ENCODE results near the gene PICK1. TPM values are rescaled to one million over a fixed set of nuclear protein-coding genes. Genes with fewer than 3 reads are reported as not detected.
A peak's percentile ranks its signal among the peaks of the same experiment; 100 is the strongest.
"Not testable (repeated sequence)": the region's sequence is repeated elsewhere in the genome, so short reads cannot be mapped to it uniquely, and the experiment has no call there.

The PICK1 gene
- total RNA-seq, 2 donors from 2014 or later: 15.2 to 23.2 TPM

DNA sequence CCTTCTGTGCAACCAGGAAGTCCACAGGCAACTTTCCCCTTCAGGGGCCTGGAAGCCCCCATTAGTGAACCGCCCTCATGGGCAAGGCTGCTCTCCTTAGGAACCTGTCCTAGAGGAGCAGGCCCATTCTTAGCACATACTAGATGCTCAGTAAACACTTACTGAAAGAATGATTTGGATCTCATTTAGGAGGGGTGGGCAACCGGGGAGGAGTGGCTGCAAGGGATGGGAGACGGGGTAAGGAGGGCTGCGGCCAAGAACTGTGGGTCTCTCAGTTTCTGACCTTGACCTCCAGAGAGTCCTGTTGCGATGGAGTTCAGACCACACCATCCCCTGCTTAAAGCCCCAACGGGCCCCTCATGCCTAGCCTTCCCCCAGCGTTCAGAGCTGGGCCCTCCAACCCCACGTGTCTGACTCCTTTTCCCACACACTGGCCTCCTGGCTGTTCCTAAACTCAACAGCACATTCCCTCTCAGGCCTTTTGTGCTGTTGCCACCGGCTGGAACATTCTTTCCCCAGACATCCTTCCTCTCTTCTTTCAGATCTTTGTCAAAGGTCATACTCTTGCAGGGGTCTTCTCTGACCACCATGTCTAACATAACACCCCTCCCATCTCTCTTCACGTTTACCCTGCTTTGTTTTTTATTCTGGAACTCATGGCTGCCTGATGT is 20.7 kb upstream of the PICK1 start:
- no peaks in the 10 kb centered on the region for H3K4me1 Mint-ChIP-seq
- no peak overlapping the region for H3K27ac Mint-ChIP-seq
- H3K36me3 Mint-ChIP-seq (ENCODE audit: low read depth): no peaks in the 10 kb centered on the region

DNA sequence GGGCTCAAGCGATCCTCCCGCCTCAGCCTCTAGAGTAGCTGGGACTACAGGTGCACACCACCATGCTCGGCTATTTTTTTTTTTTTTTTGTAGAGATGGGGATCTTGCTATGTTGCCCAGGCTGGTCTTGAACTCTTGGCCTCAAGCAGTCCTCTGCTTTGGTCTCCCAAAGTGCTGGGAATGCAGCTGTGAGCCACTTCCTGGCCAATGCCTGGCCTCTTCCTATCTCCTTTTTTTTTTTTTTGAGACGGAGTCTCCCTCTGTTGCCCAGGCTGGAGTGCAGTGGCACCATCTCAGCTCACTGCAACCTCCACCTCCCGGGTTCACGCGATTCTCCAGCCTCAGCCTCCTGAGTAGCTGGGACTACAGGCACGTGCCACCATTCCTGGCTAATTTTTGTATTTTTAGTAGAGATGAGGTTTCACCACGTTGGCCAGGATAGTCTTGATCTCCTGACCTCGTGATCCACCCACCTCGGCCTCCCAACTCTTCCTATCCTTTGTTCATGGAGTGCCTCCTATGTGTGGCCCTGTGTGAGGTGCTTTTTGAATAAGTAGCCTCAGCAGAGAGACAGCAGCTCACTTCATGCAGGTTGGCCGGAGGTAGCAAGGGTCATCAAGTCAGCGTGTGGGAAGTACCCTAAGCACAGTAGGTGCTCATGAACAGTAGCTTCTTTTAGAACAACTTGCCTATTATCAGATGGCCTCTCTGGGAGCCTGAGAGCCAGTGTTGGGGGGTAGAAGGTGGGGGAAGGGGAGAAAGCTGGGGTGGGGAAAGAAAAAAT is 19.6 kb upstream of the PICK1 start:
- H3K4me1 Mint-ChIP-seq; ATAC-seq (replicated peaks); H3K27me3 Mint-ChIP-seq; H3K9me3 Mint-ChIP-seq; H3K36me3 Mint-ChIP-seq (ENCODE audit: low read depth); H3K4me3 Mint-ChIP-seq; H3K27ac Mint-ChIP-seq: not testable (repeated sequence)

More for the DNA sequence above, 20.7 kb upstream of the PICK1 start:
- H3K9me3 Mint-ChIP-seq: no peaks in the 10 kb centered on the region
- H3K4me3 Mint-ChIP-seq: no peak overlapping the region
- ATAC-seq (replicated peaks): no peak
- H3K27me3 Mint-ChIP-seq: no peaks in the 10 kb centered on the region

DNA sequence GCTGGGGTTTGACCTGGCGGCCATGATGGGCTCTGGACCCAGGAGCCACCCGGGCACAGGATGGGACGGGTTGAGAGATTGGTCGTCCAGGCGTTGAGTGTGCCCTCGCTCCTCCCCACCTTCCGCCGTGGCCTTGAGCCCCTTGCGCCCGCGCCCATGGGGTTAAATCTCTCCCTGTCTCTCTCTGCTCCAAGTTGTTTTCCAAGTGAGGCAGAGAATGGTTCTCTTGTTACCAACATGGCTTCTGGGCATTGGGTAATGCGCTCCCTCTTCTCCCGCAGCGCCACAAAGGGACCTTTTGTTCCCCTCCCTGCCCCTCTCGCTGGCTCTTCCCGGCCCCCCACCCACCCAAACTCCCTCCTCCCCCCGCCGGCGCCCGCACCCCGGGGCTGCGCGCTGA is 18.8 kb upstream of the PICK1 start:
- H3K4me1 Mint-ChIP-seq: no peaks in the 10 kb centered on the region
- H3K27me3 Mint-ChIP-seq: no peaks in the 10 kb centered on the region
- no peaks in the 10 kb centered on the region for H3K36me3 Mint-ChIP-seq (ENCODE audit: low read depth)
- no peaks in the 10 kb centered on the region for H3K9me3 Mint-ChIP-seq
- no peak for ATAC-seq (replicated peaks)
- no peak overlapping the region for H3K27ac Mint-ChIP-seq
- H3K4me3 Mint-ChIP-seq: no peak overlapping the region

DNA sequence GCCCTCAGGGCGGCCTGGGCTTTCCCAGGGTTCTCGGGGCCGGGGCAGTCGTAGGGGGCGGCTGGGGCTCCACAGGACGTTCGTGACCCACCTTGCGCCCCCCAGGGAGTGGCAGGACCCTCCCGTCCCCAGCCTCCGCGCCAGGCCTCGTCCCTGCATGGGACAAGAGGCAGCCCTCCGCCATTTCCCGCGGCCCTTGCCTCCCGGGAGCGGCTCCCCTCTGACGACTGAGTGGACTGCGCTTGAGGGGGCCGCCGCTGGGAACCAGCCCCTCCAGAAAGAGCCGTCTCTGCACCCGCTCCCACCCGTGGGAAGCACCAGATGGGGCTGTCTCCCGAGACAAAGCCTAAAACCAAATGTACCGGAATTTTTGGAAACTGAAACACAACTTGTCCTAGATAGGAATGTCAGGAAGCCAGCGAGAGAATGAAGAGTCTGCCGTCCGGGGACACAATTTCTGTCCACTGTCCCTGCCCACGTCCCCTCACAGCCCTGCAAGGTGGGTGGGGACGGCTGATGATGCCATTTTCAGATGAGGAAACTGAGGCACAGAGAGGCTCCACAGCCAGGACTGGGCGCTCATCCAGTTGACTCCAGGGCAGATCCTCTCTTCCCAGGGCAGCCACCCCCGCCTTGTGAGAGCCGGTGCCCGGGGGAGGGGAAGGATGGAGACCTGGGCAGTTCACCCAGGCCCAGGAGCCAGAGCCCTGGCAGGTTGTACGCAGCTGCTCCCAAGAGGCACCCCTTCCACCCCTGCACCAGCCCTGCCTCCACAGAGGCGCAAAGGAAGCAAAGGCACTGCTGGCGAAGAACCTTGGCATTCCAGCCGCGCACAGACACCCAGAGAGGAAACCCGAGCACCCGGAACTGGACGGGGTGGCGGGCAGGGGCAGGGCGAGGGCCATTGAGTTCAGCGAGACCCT is 18.1 kb upstream of the PICK1 start:
- Mint-ChIP-seq H3K9me3 (no peaks in the 10 kb centered on the region), H3K27me3 (no peaks in the 10 kb centered on the region)

DNA sequence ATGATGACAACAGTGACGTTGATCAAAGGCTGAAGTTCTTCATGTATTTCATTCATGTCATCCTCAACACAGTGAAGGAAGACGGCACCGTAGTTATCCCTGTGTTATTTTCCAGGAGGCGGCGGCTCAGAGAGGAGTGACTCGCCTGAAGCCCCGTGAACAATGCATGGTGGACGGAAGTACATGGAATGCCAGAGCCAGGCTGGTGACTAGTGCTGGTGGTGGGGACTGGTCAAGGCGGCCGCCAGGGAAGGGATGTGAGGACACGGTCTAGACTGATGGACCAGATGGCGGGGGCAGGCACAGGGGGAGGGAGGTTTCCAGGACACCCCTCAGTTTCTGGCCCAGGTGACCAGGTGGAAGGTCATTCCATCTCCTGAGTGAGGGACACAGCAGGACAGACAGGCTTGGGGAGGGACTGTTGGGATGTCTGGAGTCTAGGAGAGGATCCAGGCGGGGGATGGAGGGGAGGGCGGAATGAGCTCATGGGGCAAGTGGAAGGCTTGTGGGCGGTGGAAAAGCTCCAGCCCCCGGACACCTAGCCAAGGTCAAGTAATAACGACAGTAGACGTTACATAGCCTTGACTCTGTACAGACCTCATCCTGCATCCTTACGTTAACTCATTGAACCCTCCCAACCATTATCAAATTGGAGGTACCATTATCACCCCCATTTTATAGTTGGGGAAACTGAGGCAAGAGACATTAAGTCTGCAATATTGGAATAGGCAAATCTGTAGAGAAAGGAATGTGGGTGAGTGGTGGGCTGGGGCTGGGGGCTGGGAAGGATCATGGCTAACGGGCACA is 16.0 kb upstream of the PICK1 start:
- H3K36me3 Mint-ChIP-seq (ENCODE audit: low read depth): no peaks in the 10 kb centered on the region
- peaks cover 3% of the 10 kb centered on the region for H3K27me3 Mint-ChIP-seq
- H3K9me3 Mint-ChIP-seq: no peaks in the 10 kb centered on the region
- no peak for ATAC-seq (replicated peaks)
- H3K4me1 Mint-ChIP-seq: no peaks in the 10 kb centered on the region
- no peak overlapping the region for H3K27ac Mint-ChIP-seq
- no peak overlapping the region for H3K4me3 Mint-ChIP-seq

More for the DNA sequence above, 18.1 kb upstream of the PICK1 start:
- H3K4me3 Mint-ChIP-seq: no peak overlapping the region
- no peaks in the 10 kb centered on the region for H3K4me1 Mint-ChIP-seq
- no peaks in the 10 kb centered on the region for H3K36me3 Mint-ChIP-seq (ENCODE audit: low read depth)
- no peak for ATAC-seq (replicated peaks)
- no peak overlapping the region for H3K27ac Mint-ChIP-seq

DNA sequence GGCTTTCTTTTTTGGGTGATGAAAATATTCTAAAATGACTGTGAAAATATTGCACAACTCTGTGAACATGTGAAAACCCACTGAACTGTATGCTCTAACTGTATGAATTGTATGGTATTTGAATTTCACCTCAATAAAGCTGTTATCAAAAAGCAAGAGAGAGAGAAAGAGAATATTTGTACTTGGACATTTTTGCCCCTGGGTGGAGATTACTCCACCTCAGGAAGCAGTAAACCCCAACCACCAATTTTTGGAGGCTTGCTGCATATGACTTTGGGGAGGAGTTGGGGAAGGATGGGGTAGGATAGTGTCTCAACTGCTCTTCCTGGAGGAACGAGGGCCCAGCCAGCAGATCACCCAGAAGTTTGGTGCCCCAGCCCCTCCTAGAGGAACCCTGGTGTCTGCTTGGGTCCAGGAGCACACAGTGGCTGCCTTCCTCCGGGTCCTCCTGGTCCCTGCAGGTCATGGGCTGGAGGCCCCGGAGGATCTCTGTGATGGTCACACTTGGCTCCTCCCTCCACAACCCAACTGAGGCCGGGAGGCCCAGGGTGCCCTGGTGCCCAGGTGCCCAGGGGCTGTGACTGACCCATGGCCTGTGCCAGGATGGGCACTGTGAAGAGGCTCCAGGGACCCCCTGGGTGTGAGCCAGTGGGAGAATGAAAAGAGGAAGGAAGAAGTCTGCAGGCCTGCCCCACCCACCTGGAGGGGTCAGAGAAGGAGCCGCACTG is 15.3 kb upstream of the PICK1 start:
- Mint-ChIP-seq H3K9me3 (no peaks in the 10 kb centered on the region), H3K4me1 (no peaks in the 10 kb centered on the region), H3K4me3 (no peak overlapping the region), H3K27me3 (peaks cover 3% of the 10 kb centered on the region), H3K36me3 (ENCODE audit: low read depth) (no peaks in the 10 kb centered on the region), H3K27ac (peak overlapping the region; percentile 18)
- no peak for ATAC-seq (replicated peaks)

DNA sequence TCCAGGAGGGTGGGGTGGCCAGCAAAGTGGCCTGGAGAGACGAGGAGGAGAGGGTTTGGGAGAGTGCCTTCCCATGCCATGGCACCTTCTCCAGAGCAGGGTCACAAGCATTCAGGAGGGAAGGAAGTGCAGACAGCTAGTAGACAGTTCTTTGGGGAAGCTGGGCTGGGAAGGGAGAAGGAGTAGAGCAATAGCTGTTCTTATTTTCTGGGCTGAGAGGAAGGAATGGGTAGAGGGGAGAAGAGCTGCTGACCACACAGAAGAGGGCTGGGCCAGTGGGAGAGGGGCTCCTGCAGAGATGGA is 14.8 kb upstream of the PICK1 start:
- no peak for ATAC-seq (replicated peaks)
- no peaks in the 10 kb centered on the region for H3K9me3 Mint-ChIP-seq
- no peaks in the 10 kb centered on the region for H3K4me1 Mint-ChIP-seq
- H3K36me3 Mint-ChIP-seq (ENCODE audit: low read depth): no peaks in the 10 kb centered on the region
- peak overlapping the region; percentile 18 for H3K27ac Mint-ChIP-seq
- H3K4me3 Mint-ChIP-seq: no peak overlapping the region
- peaks cover 3% of the 10 kb centered on the region for H3K27me3 Mint-ChIP-seq

DNA sequence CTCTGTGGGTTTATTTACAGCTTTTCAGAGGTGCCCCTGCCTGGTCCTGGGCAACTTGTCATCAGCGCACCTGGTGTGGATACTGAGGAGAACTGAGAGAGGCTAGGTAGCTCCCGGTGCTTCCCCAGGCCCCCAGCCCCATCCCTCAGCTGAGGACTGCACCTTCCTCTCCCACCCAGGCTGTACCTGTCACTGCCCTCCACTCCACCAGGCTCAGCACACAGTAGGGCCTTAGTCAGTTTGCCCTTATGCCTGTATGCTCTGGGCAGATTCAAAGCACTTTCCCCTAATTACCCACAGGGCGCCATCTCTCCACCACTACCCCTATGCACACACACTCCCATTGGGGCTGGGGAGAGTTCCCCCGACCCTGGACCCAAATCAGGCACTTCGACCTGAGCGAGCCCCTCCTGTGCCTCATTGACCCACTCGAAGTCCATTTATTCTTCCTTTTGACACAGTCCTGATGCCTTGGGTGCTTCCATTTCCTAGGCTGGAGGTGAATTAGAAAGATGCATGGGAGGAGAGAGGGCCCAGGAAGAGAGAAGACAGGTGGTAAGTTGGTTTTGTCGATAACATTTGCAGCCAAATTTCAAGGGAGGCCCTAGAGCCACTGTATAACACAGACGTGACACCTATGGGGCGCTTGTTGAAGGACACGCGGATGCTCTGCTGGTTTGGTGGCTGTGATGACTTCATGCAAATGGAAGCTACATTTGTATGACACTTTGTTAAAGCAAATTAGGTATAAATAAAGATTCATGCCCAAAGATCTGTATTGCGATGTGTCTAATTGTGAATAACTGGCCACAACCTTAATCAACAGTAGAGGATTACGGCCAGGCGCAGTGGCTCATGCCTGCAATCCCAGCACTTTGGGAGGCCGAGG is 13.8 kb upstream of the PICK1 start:
- H3K36me3 Mint-ChIP-seq (ENCODE audit: low read depth): no peaks in the 10 kb centered on the region
- H3K27me3 Mint-ChIP-seq: peaks cover 3% of the 10 kb centered on the region
- no peak overlapping the region for H3K27ac Mint-ChIP-seq
- H3K4me1 Mint-ChIP-seq: no peaks in the 10 kb centered on the region
- no peak for ATAC-seq (replicated peaks)
- H3K4me3 Mint-ChIP-seq: no peak overlapping the region
- H3K9me3 Mint-ChIP-seq: no peaks in the 10 kb centered on the region

DNA sequence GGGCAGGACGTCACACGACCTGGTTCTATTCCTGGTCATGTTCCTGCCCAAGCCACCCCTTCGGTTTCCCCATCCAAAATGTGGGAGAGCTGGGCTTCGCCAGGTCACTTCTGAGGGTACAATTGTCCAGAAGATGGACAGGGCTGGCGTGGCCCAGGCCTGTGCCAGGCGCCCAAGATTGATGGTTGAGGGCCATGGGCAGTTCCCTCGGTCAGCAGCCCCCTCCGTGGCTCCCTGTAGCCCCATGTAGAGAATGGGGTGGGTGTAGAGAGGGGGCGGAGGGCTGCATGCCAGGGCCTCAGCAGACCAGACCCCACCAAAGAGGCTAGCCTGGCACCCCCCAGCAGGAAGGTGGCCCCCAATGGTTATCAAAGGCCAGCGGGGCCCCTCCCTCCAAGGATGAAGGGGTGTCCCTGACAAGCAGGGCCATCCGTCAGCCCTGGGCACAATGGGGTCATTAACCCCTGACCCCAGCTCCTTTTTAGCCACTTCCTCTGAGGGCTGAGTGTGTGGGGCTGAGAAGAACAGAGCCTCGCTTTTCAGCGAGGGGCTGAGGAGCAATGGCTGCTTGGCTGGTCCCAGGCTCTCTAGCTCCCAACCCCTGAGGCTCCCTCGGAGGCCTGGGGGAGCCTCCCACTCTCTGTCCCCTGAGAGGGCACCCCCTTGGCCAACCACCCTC is 11.0 kb upstream of the PICK1 start:
- Mint-ChIP-seq H3K4me3 (no peak overlapping the region), H3K9me3 (no peaks in the 10 kb centered on the region), H3K27ac (no peak overlapping the region), H3K4me1 (no peaks in the 10 kb centered on the region), H3K36me3 (ENCODE audit: low read depth) (no peaks in the 10 kb centered on the region), H3K27me3 (peaks cover 3% of the 10 kb centered on the region)
- ATAC-seq (replicated peaks): no peak

DNA sequence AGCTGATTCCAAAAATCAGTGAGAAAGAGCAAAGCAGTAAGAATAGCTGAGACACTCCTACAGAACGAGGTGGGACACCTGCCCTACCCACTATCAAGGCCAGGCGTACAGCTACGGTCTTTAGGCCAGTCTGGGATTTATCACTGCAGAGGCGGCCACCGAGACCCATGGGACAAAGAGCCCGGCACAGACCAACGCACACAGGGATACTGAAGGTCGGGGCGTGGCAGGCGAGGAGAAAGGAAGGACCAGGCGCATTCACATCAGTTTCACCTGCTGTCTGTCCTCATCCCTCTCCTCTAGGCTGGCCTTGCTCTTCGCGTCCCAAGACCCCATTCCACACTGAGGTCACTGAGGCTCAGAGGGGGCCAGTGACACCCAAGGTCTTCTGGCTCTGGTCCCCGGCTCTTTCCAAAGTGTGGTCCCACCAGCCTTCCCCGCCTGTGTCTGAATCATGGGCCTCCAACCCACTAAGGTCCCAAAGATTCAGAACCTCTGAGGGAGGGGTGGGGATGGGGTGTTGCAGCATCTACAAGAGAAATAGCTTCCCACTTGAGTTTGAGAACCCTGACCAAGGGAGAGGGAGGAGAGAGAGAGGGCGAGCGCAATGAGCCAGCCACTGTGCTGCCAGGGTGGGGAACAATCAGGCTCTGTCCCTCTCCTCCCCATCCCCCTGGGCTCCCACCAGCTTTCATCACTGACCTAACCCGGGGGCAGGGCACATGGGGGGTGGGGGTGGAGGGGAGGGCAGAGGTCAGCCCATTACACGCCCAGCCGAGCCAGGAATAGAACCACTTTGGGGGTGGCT is 7.2 kb upstream of the PICK1 start:
- Mint-ChIP-seq H3K4me1 (no peaks in the 10 kb centered on the region), H3K27ac (no peak overlapping the region), H3K9me3 (no peaks in the 10 kb centered on the region), H3K4me3 (no peak overlapping the region), H3K27me3 (peaks cover 2% of the 10 kb centered on the region), H3K36me3 (ENCODE audit: low read depth) (no peaks in the 10 kb centered on the region)
- ATAC-seq (replicated peaks): no peak

DNA sequence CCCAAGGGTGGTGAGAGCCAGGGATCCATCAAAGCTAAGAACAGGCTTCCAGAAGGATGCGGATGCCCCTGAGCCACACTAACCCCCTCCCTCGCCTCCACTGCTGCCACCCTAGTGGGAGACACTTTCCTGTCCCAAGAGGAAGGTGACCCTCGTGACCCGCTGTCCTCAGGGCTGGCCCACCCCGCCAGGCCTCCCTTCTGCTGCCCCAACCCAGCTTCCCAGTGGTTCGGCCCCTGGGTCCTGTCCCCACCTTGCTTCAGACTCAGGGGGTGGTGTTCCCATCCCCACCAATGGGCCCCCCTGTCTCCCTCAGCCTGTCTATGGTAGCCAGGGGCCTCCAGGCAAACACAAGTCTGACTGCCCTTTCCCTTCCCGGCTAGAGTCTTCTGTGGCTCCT is 6.5 kb upstream of the PICK1 start:
- no peak for ATAC-seq (replicated peaks)
- no peaks in the 10 kb centered on the region for H3K9me3 Mint-ChIP-seq

DNA sequence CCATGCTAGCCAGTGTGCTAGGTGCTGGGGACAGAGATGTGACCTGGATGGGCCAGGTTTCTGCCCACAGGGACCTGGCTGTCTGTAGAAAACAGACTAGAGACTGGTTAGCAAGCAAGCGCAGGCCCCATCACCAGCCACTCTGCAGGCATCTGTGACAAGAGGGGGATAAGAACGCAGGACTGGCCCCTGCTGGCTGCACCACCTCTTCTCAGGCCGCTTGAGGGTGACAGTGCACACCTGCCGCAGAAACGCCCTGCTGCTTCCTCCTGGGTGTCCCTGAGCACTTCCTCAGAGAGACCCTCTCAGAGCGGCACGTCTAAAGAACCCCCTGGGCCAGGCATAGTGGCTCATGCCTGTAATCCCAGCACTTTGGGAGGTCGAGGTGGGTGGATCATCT is 5.9 kb upstream of the PICK1 start:
- ATAC-seq (replicated peaks): no peak
- no peak overlapping the region for H3K4me3 Mint-ChIP-seq
- H3K36me3 Mint-ChIP-seq (ENCODE audit: low read depth): no peaks in the 10 kb centered on the region
- no peaks in the 10 kb centered on the region for H3K4me1 Mint-ChIP-seq
- H3K27ac Mint-ChIP-seq: no peak overlapping the region
- no peaks in the 10 kb centered on the region for H3K9me3 Mint-ChIP-seq
- H3K27me3 Mint-ChIP-seq: no peaks in the 10 kb centered on the region

More for the DNA sequence above, 6.5 kb upstream of the PICK1 start:
- no peaks in the 10 kb centered on the region for H3K4me1 Mint-ChIP-seq
- H3K27ac Mint-ChIP-seq: no peak overlapping the region
- H3K4me3 Mint-ChIP-seq: no peak overlapping the region
- no peaks in the 10 kb centered on the region for H3K36me3 Mint-ChIP-seq (ENCODE audit: low read depth)
- H3K27me3 Mint-ChIP-seq: no peaks in the 10 kb centered on the region

Data from activated T-helper 17 cell treated with anti-CD3 and anti-CD28 coated beads, Interleukin-2, amount 50 U/mL, for 72 hours (primary cell).